ENCODE measurements around the gene CPAMD8.

DNA sequence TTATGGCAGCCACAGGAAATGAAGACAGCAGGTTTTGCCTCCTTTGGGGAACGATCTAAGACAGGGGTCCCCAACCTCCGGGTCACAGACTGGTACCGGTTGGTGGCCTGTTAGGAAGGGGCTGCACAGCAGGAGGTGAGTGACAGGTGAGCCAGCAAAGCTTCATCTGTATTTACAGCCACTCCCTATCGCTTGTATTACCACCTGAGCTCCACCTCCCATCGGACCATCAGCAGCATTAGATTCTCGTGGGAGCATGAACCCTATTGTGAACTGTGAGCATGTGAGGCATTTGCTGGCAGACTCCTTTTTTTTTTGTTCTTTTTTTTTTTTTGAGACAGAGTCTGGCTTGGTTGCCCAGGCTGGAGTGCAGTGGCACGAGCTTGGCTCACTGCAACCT is 115.6 kb downstream of the CPAMD8 start:
- TF ChIP-seq CTCF (IDR thresholded peaks at IDR 0.05) (no peak), POLR2A (IDR thresholded peaks at IDR 0.05) (no peak)
